Ovary (tissue), 9 donors: ENCODE results near the gene ZNF511. TPM values are rescaled to one million over a fixed set of nuclear protein-coding genes. Genes with fewer than 3 reads are reported as not detected.

ENCODE experiments used
- DNase-seq, 5 donors: peaks; one replicate each; pipeline ENCODE4 v3.0.0-alpha.2; 2019 to 2020
- H3K27ac ChIP-seq, 2 donors: fragments of 200-600 bp; one replicate each; pipeline versions ENCODE4 v1.5.1 to v1.8.0; 2019 to 2022
- H3K27me3 ChIP-seq: fragments of 200-600 bp; one replicate; pipeline ENCODE4 v1.8.0; 2022
- H3K36me3 ChIP-seq: fragments of 200-600 bp; sonication (generic); one replicate; pipeline ENCODE4 v1.5.1; 2019
- H3K4me1 ChIP-seq: one replicate; pipeline ENCODE4 v1.8.1; 2013; ENCODE audit warnings: mild to moderate bottlenecking, moderate library complexity; ENCODE audit not compliant: insufficient read depth
- H3K4me3 ChIP-seq: fragments of 200-600 bp; sonication (generic); one replicate; pipeline ENCODE4 v1.5.1; 2017
- H3K9me3 ChIP-seq, 2 donors: fragments of 200-600 bp in 1 of 2; sonication (generic) in 1 of 2; one replicate each; pipeline versions ENCODE4 v1.5.1 to v1.8.1; 2013 to 2019; ENCODE audit warnings: mild to moderate bottlenecking in 1 of 2, moderate library complexity in 1 of 2
- CTCF ChIP-seq, 3 donors: fragments of 450-650 bp in 2 of 3; fragments of 200-600 bp in 1 of 3; IDR thresholded peaks; one replicate each; pipeline versions ENCODE4 v1.5.1 to v1.8.0; 2016 to 2022; ENCODE audit warnings: antibody characterized with exemption in 3 of 3, mild to moderate bottlenecking in 1 of 3
- EP300 ChIP-seq: sonication (generic); formaldehyde crosslinking; IDR thresholded peaks from one replicate; pipeline ENCODE4 v1.6.1; 2017; ENCODE audit warnings: antibody characterized with exemption
- POLR2A ChIP-seq: fragments of 450-650 bp; IDR thresholded peaks from one replicate; pipeline ENCODE4 v1.6.1; 2017; ENCODE audit warnings: antibody characterized with exemption, mild to moderate bottlenecking, moderate library complexity
- WGBS, 3 donors: extraction: QIAGEN DNeasy Blood & Tissue Kit in 1 of 3; methylation state at CpG; one replicate each; pipeline versions ENCODE4 v1.1.5 to v1.1.7; 2013 to 2017; 5-methylcytosine and 5-hydroxymethylcytosine counted together
- intact Hi-C, 4 donors: fragments of 100-400 bp; cut with DNase I; formaldehyde crosslinking; loops; one replicate each; pipeline versions ENCODE4 v1.11.0 to v1.15.1; 2022 to 2023
- polyA plus RNA-seq, 2 donors: library from polyadenylated mRNA; stranded (reverse); fragments of 200-250 nt in 1 of 2; fragments of 350-450 nt in 1 of 2; fragmentation: Illumina TruSeq in 1 of 2; extraction: RNeasy Lipid Tissue Mini Kit (QIAGEN cat#74804) in 1 of 2; gene quantifications; one replicate each; pipeline ENCODE4 v1.2.3, GENCODE V29; 2013 to 2014
- total RNA-seq, 7 donors: library from RNA; depleted of rRNA in 2 of 7; stranded (reverse); fragments of >200 nt in 2 of 7; fragmentation: NEBNext Ultra II Directional in 3 of 7; extraction: Animal tissue kit (Norgen Biotek cat#: 25700) in 3 of 7; gene quantifications; one replicate each; pipeline versions ENCODE4 v1.1.0 to v1.2.4, GENCODE V29; 2016 to 2023
- donor health status: DM: no; HTN: no; CAD: no; lungs with moderate emphysema.
- donor health status: DM: no; HTN: no; CAD: no.
- donor health status: Bipolar disorder and iron deficiency.
- donor health status: DM: yes; HTN: yes; CAD: no.
- donor health status: DM: no; HTN: no; CAD: no.
- donor health status: DM: yes; HTN: yes; CAD: no.

ZNF511 gene
- total and polyA plus RNA-seq, 9 donors = 16.3 to 64.8 (median 46.8) TPM

GRCh38 chr10:133337370-133337725 lies 28.6 kb downstream of the ZNF511 start:
- peaks cover 0 to 5% of the 10 kb centered on the region in 2 donors for H3K9me3 ChIP-seq
- no peak overlapping the region for H3K4me3 ChIP-seq
- peaks cover 6% of the 10 kb centered on the region for H3K27me3 ChIP-seq
- peaks cover 8% of the 10 kb centered on the region for H3K4me1 ChIP-seq
- intact Hi-C loops = no loop called here
- no peak overlapping the region for H3K27ac ChIP-seq
- TF ChIP-seq POLR2A (no peak), CTCF (IDR thresholded peaks at IDR 0.05) (no peak), EP300 (no peak)
- no peaks in the 10 kb centered on the region for H3K36me3 ChIP-seq
- DNase-seq = no peak
- 76 to 83% (median 80%) methylated on average over 3 of the region's 3 CpGs for WGBS, 3 donors

GRCh38 chr10:133338080-133339071 lies 29.7 kb downstream of the ZNF511 start:
- DNase-seq = no peak
- Histone ChIP-seq H3K4me1 (peaks cover 8% of the 10 kb centered on the region), H3K36me3 (no peaks in the 10 kb centered on the region), H3K27ac (no peak overlapping the region), H3K4me3 (no peak overlapping the region), H3K27me3 (peaks cover 6% of the 10 kb centered on the region), H3K9me3 (peaks cover 0 to 5% of the 10 kb centered on the region in 2 donors)
- WGBS, 3 donors = 86 to 89% (median 86%) methylated on average over 10 of the region's 10 CpGs
- TF ChIP-seq CTCF (IDR thresholded peaks at IDR 0.05) (no peak), POLR2A (no peak), EP300 (no peak)
- intact Hi-C loops = no loop called here

GRCh38 chr10:133339708-133340380 lies 31.1 kb downstream of the ZNF511 start:
- TF ChIP-seq EP300 = no peak
- no peak for TF ChIP-seq CTCF (IDR thresholded peaks at IDR 0.05)
- no peak for TF ChIP-seq POLR2A

GRCh38 chr10:133341983-133342382 lies 33.3 kb downstream of the ZNF511 start:
- Histone ChIP-seq H3K27me3 (no peaks in the 10 kb centered on the region), H3K27ac (no peak overlapping the region), H3K4me1 (no peaks in the 10 kb centered on the region), H3K9me3 (peaks cover 0 to 5% of the 10 kb centered on the region in 2 donors), H3K36me3 (no peaks in the 10 kb centered on the region), H3K4me3 (no peak overlapping the region)
- TF ChIP-seq POLR2A = no peak
- no peak for TF ChIP-seq CTCF (IDR thresholded peaks at IDR 0.05)
- no peak for TF ChIP-seq EP300
- WGBS, 3 donors = 79 to 87% (median 82%) methylated on average over 4 of the region's 4 CpGs
- intact Hi-C loops = no loop called here
- DNase-seq = no peak

More at GRCh38 chr10:133339708-133340380, 31.1 kb downstream of the ZNF511 start:
- no peak for DNase-seq
- Histone ChIP-seq H3K4me1 (peaks cover 8% of the 10 kb centered on the region), H3K9me3 (peaks cover 0 to 5% of the 10 kb centered on the region in 2 donors), H3K36me3 (no peaks in the 10 kb centered on the region), H3K27me3 (peaks cover 6% of the 10 kb centered on the region), H3K4me3 (no peak overlapping the region), H3K27ac (no peak overlapping the region)
- 83 to 90% (median 89%) methylated on average over 13 of the region's 13 CpGs for WGBS, 3 donors
- intact Hi-C loops = no loop called here
